GM23338 (cell line): ENCODE results near the gene DAPL1. TPM values are rescaled to one million over a fixed set of nuclear protein-coding genes. Genes with fewer than 3 reads are reported as not detected.
"Not testable (repeated sequence)": the region's sequence is repeated elsewhere in the genome, so short reads cannot be mapped to it uniquely, and the experiment has no call there.

ENCODE experiments used
- ATAC-seq: fragments of 200-7000 bp; cut with Tn5 transposase; 3 replicates; pipeline ENCODE4 v1.9.1; 2020
- DNase-seq: peaks from one replicate; pipeline ENCODE4 v3.0.0-alpha.2; 2015; ENCODE audit warnings: low spot score
- H2AFZ ChIP-seq: fragments of 200-600 bp; sonication (generic); 2 replicates; pipeline ENCODE4 v1.8.0; 2016; ENCODE audit warnings: antibody characterized with exemption, mild to moderate bottlenecking, moderate library complexity
- H3F3A ChIP-seq: fragments of 200-600 bp; sonication (generic); replicated peaks from 2 replicates; pipeline ENCODE4 v1.8.0; 2017; ENCODE audit warnings: antibody characterized with exemption, mixed run types, low read depth
- H3K27ac ChIP-seq: fragments of 200-600 bp; sonication (generic); 2 replicates; pipeline ENCODE4 v1.6.1; 2016; ENCODE audit warnings: low read depth
- H3K27me3 ChIP-seq: fragments of 200-600 bp; sonication (generic); 2 replicates; pipeline ENCODE4 v1.8.0; 2016; ENCODE audit warnings: mild to moderate bottlenecking, mixed run types, moderate library complexity; ENCODE audit not compliant: insufficient read depth
- H3K36me3 ChIP-seq: fragments of 200-600 bp; sonication (generic); 2 replicates; pipeline ENCODE4 v1.8.0; 2016; ENCODE audit warnings: mild to moderate bottlenecking; ENCODE audit not compliant: insufficient read depth
- H3K4me1 ChIP-seq: fragments of 200-600 bp; sonication (generic); 2 replicates; pipeline ENCODE4 v1.8.0; 2016; ENCODE audit warnings: mild to moderate bottlenecking, moderate library complexity; ENCODE audit not compliant: insufficient read depth
- H3K4me2 ChIP-seq: fragments of 200-600 bp; sonication (generic); 2 replicates; pipeline ENCODE4 v1.7.1; 2017; ENCODE audit warnings: mixed run types
- H3K4me3 ChIP-seq: fragments of 200-600 bp; sonication (generic); 2 replicates; pipeline ENCODE4 v1.6.1; 2016; ENCODE audit warnings: mixed run types
- H3K79me2 ChIP-seq: fragments of 200-600 bp; sonication (generic); replicated peaks from 2 replicates; pipeline ENCODE4 v1.8.0; 2017; ENCODE audit warnings: mild to moderate bottlenecking; ENCODE audit not compliant: insufficient read depth
- H3K9me2 ChIP-seq: fragments of 200-600 bp; sonication (generic); 2 replicates; pipeline ENCODE4 v1.8.0; 2017; ENCODE audit not compliant: insufficient read depth
- H4K20me1 ChIP-seq: fragments of 200-600 bp; sonication (generic); replicated peaks from 2 replicates; pipeline ENCODE4 v1.8.0; 2017; ENCODE audit warnings: mild to moderate bottlenecking; ENCODE audit not compliant: insufficient read depth
- H3K27ac Mint-ChIP-seq: 2 replicates; pipeline ENCODE4 v1.8.0; 2020; ENCODE audit warnings: inconsistent platforms, mild to moderate bottlenecking, moderate library complexity, mixed read lengths
- H3K27me3 Mint-ChIP-seq: 3 replicates; pipeline ENCODE4 v1.8.0; 2022; ENCODE audit warnings: low read depth, mild to moderate bottlenecking, moderate library complexity, mixed read lengths, inconsistent platforms; ENCODE audit not compliant: insufficient read depth, poor library complexity
- H3K36me3 Mint-ChIP-seq: 3 replicates; pipeline ENCODE4 v1.8.0; 2021; ENCODE audit warnings: low read depth, mild to moderate bottlenecking, inconsistent platforms, moderate library complexity, mixed read lengths
- H3K4me1 Mint-ChIP-seq: 3 replicates; pipeline ENCODE4 v1.8.0; 2020; ENCODE audit warnings: mild to moderate bottlenecking, inconsistent platforms, mixed read lengths
- H3K4me3 Mint-ChIP-seq: 3 replicates; pipeline ENCODE4 v1.8.0; 2021; ENCODE audit warnings: moderate library complexity, mild to moderate bottlenecking, inconsistent platforms, mixed read lengths
- H3K9me3 Mint-ChIP-seq: 3 replicates; pipeline ENCODE4 v1.8.0; 2020; ENCODE audit warnings: moderate library complexity, mild to moderate bottlenecking, inconsistent platforms, mixed read lengths
- polyA plus RNA-seq: library from polyadenylated mRNA; unstranded; fragments of >200 nt; fragmentation: Nextera tagmentation; extraction: Ambion mirVana; gene quantifications from 2 replicates; pipeline ENCODE4 v1.2.1, GENCODE V29; 2016
- total RNA-seq: library from RNA; depleted of rRNA; stranded (reverse); fragments of >200 nt; shearing (Covaris generic); gene quantifications from 2 replicates; pipeline ENCODE4 v1.2.3, GENCODE V29; 2014; rRNA removed

DAPL1 gene
- total and polyA plus RNA-seq, 2 experiments from 2014 or later = not detected

- not testable (repeated sequence) for H3K36me3 ChIP-seq, H3K4me3 ChIP-seq, DNase-seq, H3K27ac Mint-ChIP-seq, H3K27me3 Mint-ChIP-seq, H3K4me3 Mint-ChIP-seq, H2AFZ ChIP-seq, H3K9me3 Mint-ChIP-seq, H3K27me3 ChIP-seq, H3K36me3 Mint-ChIP-seq, H3F3A ChIP-seq, H3K4me2 ChIP-seq, H3K79me2 ChIP-seq, H3K9me2 ChIP-seq, H4K20me1 ChIP-seq, H3K4me1 Mint-ChIP-seq, H3K27ac ChIP-seq, ATAC-seq, H3K4me1 ChIP-seq
Measured at GRCh38 chr2:158861626-158862025, 66.5 kb downstream of the DAPL1 start.

GRCh38 chr2:158865469-158865868, 70.4 kb downstream of the DAPL1 start:
- not testable (repeated sequence) for H3K4me1 Mint-ChIP-seq, H3K4me2 ChIP-seq, ATAC-seq, H2AFZ ChIP-seq, H3K27me3 Mint-ChIP-seq, H3K9me3 Mint-ChIP-seq, H3F3A ChIP-seq, H3K4me1 ChIP-seq, DNase-seq, H3K27ac Mint-ChIP-seq, H4K20me1 ChIP-seq, H3K27ac ChIP-seq, H3K4me3 Mint-ChIP-seq, H3K27me3 ChIP-seq, H3K36me3 ChIP-seq, H3K36me3 Mint-ChIP-seq, H3K9me2 ChIP-seq, H3K79me2 ChIP-seq, H3K4me3 ChIP-seq

Other genes starting within 250 kb of the DAPL1 start
- gene TANC1, start 173.3 kb downstream of the DAPL1 start, total RNA-seq = 8.5 and 9.5 TPM in 2 replicates
- 2.7 and 2.8 TPM in 2 replicates for gene TANC1, start 173.3 kb downstream of the DAPL1 start, polyA plus RNA-seq